ENCODE measurements around the gene MFGE8.
A peak's percentile ranks its signal among the peaks of the same experiment; 100 is the strongest.
"Not testable (repeated sequence)": the region's sequence is repeated elsewhere in the genome, so short reads cannot be mapped to it uniquely, and the experiment has no call there.

MFGE8 gene

GRCh38 chr15:88913017-88913849 lies at the start of gene MFGE8:
Gene MFGE8 (minus strand): TSS chr15:88913379. CDS start chr15:88913319, 60 bp downstream.
- DNase-seq (ENCODE audit: low spot score): peak; percentile 81

GRCh38 chr15:88959445-88959844 lies 46.3 kb upstream of the MFGE8 start:
- DNase-seq (ENCODE audit: low spot score): no peak

- no peak for DNase-seq (ENCODE audit: low spot score)
These were observed 43.7 kb upstream of the MFGE8 start for GRCh38 chr15:88956906-88957305.

- DNase-seq (ENCODE audit: low spot score): no peak
These were observed 43.1 kb upstream of the MFGE8 start for GRCh38 chr15:88956263-88956662.

GRCh38 chr15:88954431-88955277 lies 41.5 kb upstream of the MFGE8 start:
- DNase-seq (ENCODE audit: low spot score): peak; percentile 66

- DNase-seq (ENCODE audit: low spot score): no peak
These were observed 37.5 kb upstream of the MFGE8 start for GRCh38 chr15:88950600-88951160.

- no peak for DNase-seq (ENCODE audit: low spot score)
These were observed 36.7 kb upstream of the MFGE8 start for GRCh38 chr15:88949734-88950400.

GRCh38 chr15:88940110-88940675 lies 27.0 kb upstream of the MFGE8 start:
- DNase-seq (ENCODE audit: low spot score): no peak

- DNase-seq (ENCODE audit: low spot score): no peak
These were observed 26.3 kb upstream of the MFGE8 start for GRCh38 chr15:88939486-88939806.

- no peak for DNase-seq (ENCODE audit: low spot score)
These were observed 25.8 kb upstream of the MFGE8 start for GRCh38 chr15:88938802-88939485.

- not testable (repeated sequence) for DNase-seq (ENCODE audit: low spot score)
These were observed 21.3 kb upstream of the MFGE8 start for GRCh38 chr15:88934449-88934848.

- DNase-seq (ENCODE audit: low spot score): no peak
These were observed 19.7 kb upstream of the MFGE8 start for GRCh38 chr15:88932875-88933330.

- no peak for DNase-seq (ENCODE audit: low spot score)
These were observed 19.2 kb upstream of the MFGE8 start for GRCh38 chr15:88932271-88932874.

- no peak for DNase-seq (ENCODE audit: low spot score)
These were observed 17.4 kb upstream of the MFGE8 start for GRCh38 chr15:88930579-88930978.

- DNase-seq (ENCODE audit: low spot score): not testable (repeated sequence)
These were observed 16.3 kb upstream of the MFGE8 start for GRCh38 chr15:88929358-88930098.

- DNase-seq (ENCODE audit: low spot score): not testable (repeated sequence)
These were observed 15.0 kb upstream of the MFGE8 start for GRCh38 chr15:88928192-88928591.

GRCh38 chr15:88925648-88926047 lies 12.5 kb upstream of the MFGE8 start:
- not testable (repeated sequence) for DNase-seq (ENCODE audit: low spot score)

GRCh38 chr15:88920892-88921435 lies 7.8 kb upstream of the MFGE8 start:
- DNase-seq (ENCODE audit: low spot score): not testable (repeated sequence)

GRCh38 chr15:88920186-88920891 lies 7.2 kb upstream of the MFGE8 start:
- no peak for DNase-seq (ENCODE audit: low spot score)
